DOHH2 (cell line): ENCODE data around the gene AMBRA1.

ENCODE experiments used
- CTCF ChIP-seq: fragments of 200-600 bp; sonication (generic); IDR thresholded peaks from one replicate; pipeline ENCODE4 v1.5.1; 2014; ENCODE audit warnings: antibody characterized with exemption, mild to moderate bottlenecking, low read depth, low read length; ENCODE audit not compliant: poor library complexity, severe bottlenecking
- EZH2phosphoT487 ChIP-seq: fragments of 200-600 bp; sonication (generic); IDR thresholded peaks from 2 replicates; pipeline ENCODE4 v1.6.1; 2017; ENCODE audit warnings: borderline replicate concordance, mild to moderate bottlenecking, antibody characterized with exemption, low read length, moderate library complexity, mixed read lengths

GRCh38 chr11:46386674-46387073 lies 207.1 kb downstream of the AMBRA1 start:
- TF ChIP-seq CTCF (no peak), EZH2phosphoT487 (no peak)
